Measurements from ENCODE around the gene DPP10. TPM values are rescaled to one million over a fixed set of nuclear protein-coding genes. Genes with fewer than 3 reads are reported as not detected.

DPP10 gene
- total and polyA plus RNA-seq, 10 of the 15 experiments (the other 5 are each of a cell fraction or from before 2014, with no cell fraction given) = not detected

DNA sequence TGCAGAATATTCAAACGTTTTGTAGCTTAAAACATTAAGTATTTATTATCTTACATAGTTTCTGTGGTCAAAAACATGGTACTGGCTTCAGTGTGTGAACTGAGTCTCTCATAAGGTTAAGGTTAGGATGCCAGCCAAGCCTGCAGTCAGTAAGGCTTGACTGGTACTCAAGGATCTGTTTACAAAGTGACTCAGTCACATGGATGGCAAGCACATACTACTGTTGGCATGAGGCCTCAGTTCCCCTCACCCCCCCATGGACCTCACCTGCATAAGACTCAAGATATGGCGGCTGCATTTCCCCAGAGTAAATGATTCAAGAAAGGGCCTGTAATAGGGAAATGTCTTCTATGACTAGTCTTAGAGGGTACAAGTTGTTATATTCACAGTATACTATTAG, 1167.5 kb downstream of the DPP10 start:
- Histone ChIP-seq H3K79me2 (ENCODE audit: control insufficient read depth, insufficient read depth, low read length) (no peaks in the 10 kb centered on the region), H3K4me1 (ENCODE audit: control insufficient read depth, insufficient read depth, low read length) (no peaks in the 10 kb centered on the region), H4K20me1 (ENCODE audit: control insufficient read depth, insufficient read depth) (no peaks in the 10 kb centered on the region), H3K36me3 (ENCODE audit: control insufficient read depth in 2 of 2, insufficient read depth in 2 of 2, low read length in 1 of 2) (no peaks in the 10 kb centered on the region), H3K27ac (ENCODE audit: control insufficient read depth, insufficient read depth) (no peak overlapping the region), H2AFZ (ENCODE audit: control insufficient read depth, low read depth, low read length) (no peak overlapping the region), H3K9ac (ENCODE audit: control insufficient read depth, insufficient read depth, low read length) (no peak overlapping the region), H3K4me3 (no peak overlapping the region), H3K9me3 (replicated peaks; ENCODE audit: control insufficient read depth, insufficient read depth, low read length) (no peaks in the 10 kb centered on the region), H3K27me3 (replicated peaks in 1 of 2; ENCODE audit: control insufficient read depth in 2 of 2, insufficient read depth in 2 of 2, low read length in 1 of 2) (no peaks in the 10 kb centered on the region), H3K4me2 (ENCODE audit: control insufficient read depth, insufficient read depth) (no peak overlapping the region)
- TF ChIP-seq ZNF24 (IDR thresholded peaks at IDR 0.05) (no peak), MTA3 (IDR thresholded peaks at IDR 0.05; ENCODE audit: borderline replicate concordance, low read length) (no peak), ZBTB33 (IDR thresholded peaks at IDR 0.05) (no peak), ZNF207 (IDR thresholded peaks at IDR 0.05; ENCODE audit: borderline replicate concordance) (no peak), RAD21 (IDR thresholded peaks at IDR 0.05; ENCODE audit: insufficient read depth, low read depth, low read length) (no peak), IRF4 (IDR thresholded peaks at IDR 0.05; ENCODE audit: low read depth, low read length) (no peak), EP300 (IDR thresholded peaks at IDR 0.05; ENCODE audit: borderline replicate concordance in 1 of 2, control insufficient read depth in 1 of 2, low read depth in 2 of 2, low read length in 2 of 2) (no peak), POLR2A (IDR thresholded peaks at IDR 0.05; ENCODE audit: low read depth, low read length) (no peak), CHD4 (IDR thresholded peaks at IDR 0.05) (no peak), SREBF1 (IDR thresholded peaks at IDR 0.05; ENCODE audit: low read length) (no peak), NR2C2 (IDR thresholded peaks at IDR 0.05; ENCODE audit: borderline replicate concordance, control insufficient read depth, insufficient read length, low read depth) (no peak), RUNX3 (IDR thresholded peaks at IDR 0.05; ENCODE audit: low read length) (no peak), STAT1 (conservative IDR thresholded peaks at IDR 0.05) (no peak), FOXM1 (IDR thresholded peaks at IDR 0.05; ENCODE audit: low read depth, low read length) (no peak), MEF2B (IDR thresholded peaks at IDR 0.05; ENCODE audit: partially characterized antibody, poor library complexity, severe bottlenecking) (no peak), BHLHE40 (IDR thresholded peaks at IDR 0.05; ENCODE audit: borderline replicate concordance in 1 of 2, low read depth in 2 of 2, low read length in 1 of 2) (no peak), FOXK2 (IDR thresholded peaks at IDR 0.05) (no peak), NR2F1 (conservative IDR thresholded peaks at IDR 0.05) (no peak)
- TF ChIP-seq, protein P1, sequence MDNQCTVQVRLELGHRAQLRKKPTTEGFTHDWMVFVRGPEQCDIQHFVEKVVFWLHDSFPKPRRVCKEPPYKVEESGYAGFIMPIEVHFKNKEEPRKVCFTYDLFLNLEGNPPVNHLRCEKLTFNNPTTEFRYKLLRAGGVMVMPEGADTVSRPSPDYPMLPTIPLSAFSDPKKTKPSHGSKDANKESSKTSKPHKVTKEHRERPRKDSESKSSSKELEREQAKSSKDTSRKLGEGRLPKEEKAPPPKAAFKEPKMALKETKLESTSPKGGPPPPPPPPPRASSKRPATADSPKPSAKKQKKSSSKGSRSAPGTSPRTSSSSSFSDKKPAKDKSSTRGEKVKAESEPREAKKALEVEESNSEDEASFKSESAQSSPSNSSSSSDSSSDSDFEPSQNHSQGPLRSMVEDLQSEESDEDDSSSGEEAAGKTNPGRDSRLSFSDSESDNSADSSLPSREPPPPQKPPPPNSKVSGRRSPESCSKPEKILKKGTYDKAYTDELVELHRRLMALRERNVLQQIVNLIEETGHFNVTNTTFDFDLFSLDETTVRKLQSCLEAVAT (IDR thresholded peaks at IDR 0.05) = no peak
- TF ChIP-seq, protein P2, sequence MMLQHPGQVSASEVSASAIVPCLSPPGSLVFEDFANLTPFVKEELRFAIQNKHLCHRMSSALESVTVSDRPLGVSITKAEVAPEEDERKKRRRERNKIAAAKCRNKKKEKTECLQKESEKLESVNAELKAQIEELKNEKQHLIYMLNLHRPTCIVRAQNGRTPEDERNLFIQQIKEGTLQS (IDR thresholded peaks at IDR 0.05; ENCODE audit: borderline replicate concordance, extremely low read depth, low read depth, low read length) = no peak
- ChIA-PET SMC1A (ENCODE audit: uncharacterized antibody, unreplicated experiment) (no interaction called here), POLR2A (no interaction called here), CTCF (no interaction called here), RAD21 (ENCODE audit: unreplicated experiment) (no interaction called here)
- FAIRE-seq = no peak
- BruUV-seq (replicated peaks) = no TSS peak
- in situ Hi-C loops (cut with MboI) (no loop called here), intact Hi-C loops (cut with micrococcal nuclease; ENCODE audit: unreplicated experiment) (no loop called here)
- 44% methylated on average over 2 of the region's 2 CpGs for WGBS (ENCODE audit: insufficient coverage, insufficient replicate concordance, low lambda C conversion rate, missing lambda C conversion rate)
- DNase-seq (ENCODE audit: low read depth, low spot score) = no peak
- no peak for ATAC-seq

All from GM12878 (cell line).